H7 (cell line): ENCODE measurements around the gene RBKS. TPM values are rescaled to one million over a fixed set of nuclear protein-coding genes. Genes with fewer than 3 reads are reported as not detected.
"Not testable (repeated sequence)": the region's sequence is repeated elsewhere in the genome, so short reads cannot be mapped to it uniquely, and the experiment has no call there.

Experiments used
- DNase-seq: peaks from one replicate; pipeline ENCODE4 v3.0.0; 2012
- H3K27me3 ChIP-seq: 2 replicates; pipeline ENCODE4 v1.6.0; 2011; ENCODE audit warnings: mild to moderate bottlenecking, low read length; ENCODE audit not compliant: control insufficient read depth, insufficient read depth
- H3K36me3 ChIP-seq: replicated peaks from 2 replicates; pipeline ENCODE4 v1.5.1; 2011; ENCODE audit warnings: low read length; ENCODE audit not compliant: control insufficient read depth, insufficient read depth
- H3K4me3 ChIP-seq: 2 replicates; pipeline ENCODE4 v1.5.1; 2011; ENCODE audit warnings: low read depth, mild to moderate bottlenecking, control low read depth, low read length, moderate library complexity; ENCODE audit not compliant: insufficient read depth
- total RNA-seq: library from RNA; depleted of rRNA; stranded (reverse); fragments of >200 nt; shearing (Covaris generic); gene quantifications from 2 replicates; pipeline ENCODE4 v1.2.3, GENCODE V29; 2014

Gene RBKS
- total RNA-seq, 1 experiment from 2014 or later: 1.7 TPM

DNA sequence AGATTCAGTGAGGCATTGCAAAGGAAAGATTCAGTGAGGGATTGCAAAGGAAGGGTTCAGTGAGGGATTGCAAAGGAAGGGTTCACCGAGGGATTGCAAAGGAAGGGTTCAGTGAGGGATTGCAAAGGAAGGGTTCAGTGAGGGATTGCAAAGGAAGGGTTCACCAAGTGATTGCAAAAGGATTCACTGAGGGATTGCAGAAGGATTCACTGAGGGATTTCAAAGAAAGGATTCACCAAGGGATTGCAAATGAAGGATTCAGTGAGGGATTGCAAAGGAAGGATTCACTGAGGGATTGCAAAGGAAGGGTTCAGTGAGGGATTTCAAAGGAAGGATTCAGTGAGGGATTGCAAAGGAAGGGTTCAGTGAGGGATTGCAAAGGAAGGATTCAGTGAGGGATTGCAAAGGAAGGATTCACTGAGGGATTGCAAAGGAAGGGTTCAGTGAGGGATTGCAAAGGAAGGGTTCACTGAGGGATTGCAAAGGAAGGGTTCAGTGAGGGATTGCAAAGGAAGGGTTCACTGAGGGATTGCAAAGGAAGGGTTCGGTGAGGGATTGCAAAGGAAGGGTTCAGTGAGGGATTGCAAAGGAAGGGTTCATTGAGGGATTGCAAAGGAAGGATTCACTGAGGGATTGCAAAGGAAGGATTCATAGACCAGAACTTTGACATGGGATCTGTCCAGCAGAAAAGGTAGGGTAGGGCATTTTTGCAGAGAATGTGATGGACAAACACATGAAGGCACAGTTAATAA lies 141.2 kb downstream of the RBKS start:
- not testable (repeated sequence) for H3K36me3 ChIP-seq, H3K27me3 ChIP-seq, H3K4me3 ChIP-seq, DNase-seq

DNA sequence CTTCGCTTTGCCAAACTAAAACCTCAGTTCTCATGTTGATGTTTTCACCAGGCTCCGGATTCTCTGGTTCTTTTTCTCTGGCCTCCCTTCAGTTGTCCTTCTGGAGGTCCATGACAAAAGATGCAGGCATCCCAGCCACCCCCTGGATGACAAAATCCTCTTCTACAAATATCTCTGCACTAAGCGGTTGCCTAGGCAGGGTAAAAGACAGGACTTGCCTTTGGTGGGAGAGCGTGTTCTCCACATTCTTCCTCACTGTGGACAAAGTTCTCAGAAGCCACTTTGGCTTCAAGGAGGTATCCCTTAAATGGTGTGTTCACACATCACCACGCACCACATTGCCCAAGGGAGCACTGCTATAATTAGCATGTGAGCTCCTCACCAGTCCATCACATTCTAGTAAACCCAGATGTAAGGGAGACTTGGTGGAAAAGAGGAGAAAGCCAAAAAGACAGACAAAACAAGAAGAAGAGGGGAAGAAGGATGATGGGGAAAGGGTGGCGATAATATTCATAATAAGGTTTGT lies 142.3 kb downstream of the RBKS start:
- H3K36me3 ChIP-seq: no peaks in the 10 kb centered on the region
- no peak for DNase-seq
- no peaks in the 10 kb centered on the region for H3K27me3 ChIP-seq
- no peak overlapping the region for H3K4me3 ChIP-seq

DNA sequence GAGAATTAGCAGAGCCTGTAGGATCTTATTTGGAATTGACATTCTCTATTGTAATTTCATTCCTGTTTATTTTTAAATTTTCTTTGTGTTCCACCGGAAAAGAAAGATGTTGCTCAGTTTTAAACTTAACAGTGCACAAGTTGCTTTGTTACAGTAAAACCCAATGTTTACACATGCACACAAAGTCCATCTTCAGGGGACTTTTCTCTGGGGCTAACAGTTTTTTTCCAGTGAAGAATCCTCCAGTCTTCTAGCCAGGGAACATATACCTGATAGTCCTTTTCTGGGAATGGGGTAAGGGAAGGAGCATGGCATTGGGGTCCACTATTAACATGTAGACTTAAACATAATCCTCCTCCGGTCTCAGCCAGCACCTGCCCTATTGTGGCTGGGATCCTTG lies 143.9 kb downstream of the RBKS start:
- Histone ChIP-seq H3K36me3 (no peaks in the 10 kb centered on the region), H3K27me3 (no peaks in the 10 kb centered on the region), H3K4me3 (no peak overlapping the region)
- no peak for DNase-seq

DNA sequence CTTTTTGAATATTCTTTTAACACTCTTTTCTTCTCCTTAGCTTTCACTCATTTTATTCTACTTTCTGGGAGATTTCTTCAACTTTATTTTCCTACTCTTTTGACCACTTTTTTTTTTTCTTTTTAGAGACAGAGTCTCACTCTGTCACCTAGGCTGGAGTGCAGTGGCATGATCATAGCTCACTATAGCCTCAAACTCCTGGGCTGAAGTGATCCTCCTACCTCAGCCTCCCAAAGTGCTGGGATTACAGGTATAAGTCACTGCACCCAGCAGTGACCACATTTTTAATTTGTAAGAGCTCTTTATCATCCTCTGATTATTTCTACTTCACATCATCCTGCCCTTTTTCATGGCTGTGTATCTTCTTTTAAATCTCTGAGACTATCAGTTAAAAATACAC lies 144.7 kb downstream of the RBKS start:
- H3K36me3 ChIP-seq, DNase-seq, H3K27me3 ChIP-seq, H3K4me3 ChIP-seq: not testable (repeated sequence)

DNA sequence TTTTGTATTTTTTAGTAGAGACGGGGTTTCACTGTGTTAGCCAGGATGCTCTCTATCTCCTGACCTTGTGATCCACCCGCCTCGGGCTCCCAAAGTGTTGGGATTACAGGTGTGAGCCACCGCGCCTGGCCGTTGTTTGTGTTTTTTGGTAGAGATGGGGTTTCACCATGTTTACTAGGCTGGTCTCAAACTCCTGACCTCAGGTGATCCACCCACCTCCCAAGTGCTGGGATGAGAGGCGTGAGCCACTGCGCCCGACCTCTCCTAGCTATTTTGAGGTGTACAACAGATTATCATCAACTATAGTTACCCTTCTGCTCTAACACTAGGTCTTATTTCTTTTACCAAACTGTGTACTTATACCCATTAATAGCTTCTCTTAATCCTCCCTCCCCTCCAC lies 147.6 kb downstream of the RBKS start:
- H3K27me3 ChIP-seq: no peaks in the 10 kb centered on the region
- DNase-seq: no peak
- no peaks in the 10 kb centered on the region for H3K36me3 ChIP-seq

DNA sequence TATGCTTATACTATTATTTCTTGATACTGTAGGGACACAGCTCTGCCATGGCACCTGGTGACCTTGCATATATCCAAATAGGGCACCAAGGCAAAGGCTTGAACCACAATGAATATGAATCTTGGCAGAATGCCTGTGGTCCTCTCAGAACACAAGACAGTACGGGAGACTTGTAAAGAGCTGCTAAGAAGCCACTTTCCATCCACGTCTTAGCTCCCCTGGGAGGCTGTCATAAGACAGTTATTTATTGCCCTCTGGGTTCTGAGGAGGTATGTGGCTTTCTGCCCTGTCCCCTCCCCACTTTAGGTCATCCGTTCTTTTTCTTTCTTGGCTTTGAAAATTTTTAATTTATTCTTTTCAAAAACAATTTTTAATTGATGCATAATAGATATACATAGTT lies 148.5 kb downstream of the RBKS start:
- H3K4me3 ChIP-seq: no peak overlapping the region
- DNase-seq: no peak
- no peaks in the 10 kb centered on the region for H3K36me3 ChIP-seq
- no peaks in the 10 kb centered on the region for H3K27me3 ChIP-seq

More for the DNA sequence above, 147.6 kb downstream of the RBKS start:
- H3K4me3 ChIP-seq: no peak overlapping the region

DNA sequence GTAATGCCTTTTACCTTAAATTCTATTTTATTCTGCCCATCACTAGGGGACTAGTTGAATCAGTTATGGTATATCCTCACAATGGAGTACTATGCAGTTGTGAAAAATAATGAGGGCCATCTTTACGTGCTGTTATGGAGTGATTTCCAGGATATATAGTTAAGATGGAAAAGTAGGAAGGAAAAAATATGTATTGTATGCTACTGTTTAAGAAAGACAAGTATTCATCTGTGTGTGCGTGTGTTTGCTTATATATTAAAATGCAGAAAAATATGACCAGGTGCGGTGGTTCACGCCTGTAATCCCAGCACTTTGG lies 151.2 kb downstream of the RBKS start:
- no peak overlapping the region for H3K4me3 ChIP-seq
- no peak for DNase-seq
- no peaks in the 10 kb centered on the region for H3K36me3 ChIP-seq
- H3K27me3 ChIP-seq: no peaks in the 10 kb centered on the region

DNA sequence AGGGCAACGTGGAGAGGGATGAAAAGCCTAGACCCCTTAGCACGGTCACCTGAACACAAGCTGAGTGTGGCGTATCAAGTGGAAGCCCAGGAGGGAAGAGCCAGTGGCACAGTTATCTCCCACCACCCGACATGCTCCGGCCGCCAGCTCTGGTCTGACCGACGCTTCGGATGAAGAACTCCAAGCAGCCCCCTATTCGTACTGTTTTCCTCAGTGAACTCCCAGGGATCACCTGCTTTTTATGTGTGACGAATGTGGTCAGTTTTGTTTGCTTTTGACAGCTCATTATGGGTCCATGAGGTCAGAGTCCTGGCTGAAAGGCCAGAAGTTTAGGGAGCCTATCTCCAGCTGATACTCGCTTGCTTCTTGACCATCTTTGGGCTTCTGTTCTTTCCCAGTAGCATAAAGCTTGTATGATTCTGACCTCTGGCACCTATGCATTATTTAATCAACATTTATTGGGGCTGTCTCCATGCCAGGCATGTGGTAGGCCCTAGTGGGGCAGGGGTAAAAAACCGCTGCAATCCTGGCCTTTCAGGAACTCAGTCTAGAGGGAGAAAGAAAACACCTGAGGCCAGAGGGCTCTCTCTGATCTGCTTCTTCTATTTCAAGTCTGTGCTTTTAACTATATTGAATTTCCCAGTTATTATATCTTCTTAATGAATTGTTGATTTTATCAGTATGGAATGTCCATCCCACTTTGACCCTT lies 151.7 kb downstream of the RBKS start:
- Histone ChIP-seq H3K4me3 (no peak overlapping the region), H3K27me3 (no peaks in the 10 kb centered on the region), H3K36me3 (no peaks in the 10 kb centered on the region)
- no peak for DNase-seq

DNA sequence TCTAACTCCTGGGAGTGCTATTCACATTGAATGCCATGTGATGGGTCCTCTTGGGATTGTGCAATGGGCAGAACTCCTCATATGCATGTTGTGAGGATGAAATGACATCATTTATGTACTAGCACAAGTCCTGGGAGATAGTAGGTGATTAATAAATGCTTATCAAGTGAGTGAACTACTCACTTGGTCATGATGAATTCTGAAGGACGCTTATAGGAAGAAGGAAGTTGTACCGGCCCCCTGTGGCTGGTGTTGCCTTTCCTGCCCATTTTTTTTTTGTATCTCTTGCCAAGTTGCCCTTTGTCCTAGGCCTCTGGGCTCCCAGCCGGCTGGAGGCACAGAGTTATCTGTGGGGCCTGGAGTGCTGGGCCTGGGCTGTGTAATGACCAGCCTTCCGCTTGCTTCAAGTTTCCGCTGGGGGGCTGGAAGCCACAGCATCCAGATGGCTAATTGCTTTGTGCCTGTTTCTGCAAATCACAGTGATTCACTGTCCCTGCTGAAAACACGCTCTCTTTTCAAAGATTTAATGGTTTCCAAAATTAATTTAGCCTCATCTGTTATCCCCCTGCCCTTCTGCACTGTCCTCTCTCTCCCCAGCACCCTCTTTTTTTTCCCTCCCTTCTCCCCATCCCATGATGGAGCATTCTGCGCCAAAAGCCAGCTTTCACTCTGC lies 152.4 kb downstream of the RBKS start:
- no peaks in the 10 kb centered on the region for H3K36me3 ChIP-seq
- no peaks in the 10 kb centered on the region for H3K27me3 ChIP-seq
- DNase-seq: no peak
- H3K4me3 ChIP-seq: no peak overlapping the region

DNA sequence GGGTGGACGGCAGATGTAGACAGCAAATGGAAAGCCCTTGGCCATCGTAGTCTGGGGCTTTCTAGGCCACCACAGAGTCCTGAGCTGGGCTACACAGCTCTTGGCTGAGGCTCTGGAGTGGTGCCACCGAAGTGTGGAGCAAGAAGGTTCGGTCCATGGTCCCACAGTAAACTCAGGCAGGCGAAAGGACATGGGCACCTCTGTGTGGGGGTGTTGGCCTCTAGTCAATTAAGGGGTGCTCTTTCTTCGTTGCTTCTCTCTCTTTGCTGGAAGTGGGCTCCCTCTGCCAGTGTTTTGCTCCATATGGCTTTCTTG lies 153.3 kb downstream of the RBKS start:
- no peaks in the 10 kb centered on the region for H3K27me3 ChIP-seq
- no peaks in the 10 kb centered on the region for H3K36me3 ChIP-seq
- no peak overlapping the region for H3K4me3 ChIP-seq
- no peak for DNase-seq

DNA sequence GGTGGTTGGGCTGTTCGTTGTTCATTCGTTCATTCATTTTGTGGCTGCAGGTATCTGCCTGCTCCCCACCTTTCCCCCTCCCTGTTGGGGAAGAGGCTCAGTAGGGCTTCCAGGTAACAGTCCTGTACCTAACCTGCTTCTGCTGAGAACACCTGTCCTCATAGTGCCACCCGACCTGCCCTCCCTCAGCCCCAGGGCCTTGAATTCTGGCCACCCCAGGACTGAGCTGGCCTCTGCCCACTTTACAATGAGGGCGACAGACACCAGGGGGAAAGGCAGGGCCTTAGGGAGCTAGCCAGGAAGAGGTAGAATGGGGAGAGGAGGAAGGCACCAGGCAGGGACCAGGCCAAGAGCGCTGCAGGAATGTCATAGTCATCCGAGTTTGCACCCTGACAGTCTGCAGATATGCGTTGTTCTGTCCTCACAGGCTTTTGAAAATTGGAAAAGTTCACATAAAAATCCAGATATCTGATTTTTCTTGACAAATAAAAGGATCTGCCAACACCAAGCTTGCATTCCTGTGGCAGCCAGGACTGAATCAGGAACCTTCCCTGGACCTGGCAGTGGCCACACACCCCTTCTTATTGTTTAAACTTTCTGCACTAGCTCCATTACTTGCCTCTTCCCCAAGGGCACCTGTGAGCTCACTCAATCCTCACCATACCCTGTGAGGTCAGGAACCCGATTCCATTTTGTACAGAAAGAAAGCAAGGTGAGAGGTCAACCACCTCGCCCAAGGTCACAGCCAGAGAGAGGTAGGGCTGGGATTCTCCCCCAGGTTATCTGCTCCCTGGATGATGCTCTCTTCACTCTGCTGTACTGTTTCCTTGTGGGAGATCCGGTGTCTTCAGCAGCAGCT lies 153.9 kb downstream of the RBKS start:
- Histone ChIP-seq H3K27me3 (no peaks in the 10 kb centered on the region), H3K4me3 (0 out of 2 replicates have a peak overlapping the region, but pooled peaks have one; percentile 71), H3K36me3 (no peaks in the 10 kb centered on the region)
- DNase-seq: no peak

DNA sequence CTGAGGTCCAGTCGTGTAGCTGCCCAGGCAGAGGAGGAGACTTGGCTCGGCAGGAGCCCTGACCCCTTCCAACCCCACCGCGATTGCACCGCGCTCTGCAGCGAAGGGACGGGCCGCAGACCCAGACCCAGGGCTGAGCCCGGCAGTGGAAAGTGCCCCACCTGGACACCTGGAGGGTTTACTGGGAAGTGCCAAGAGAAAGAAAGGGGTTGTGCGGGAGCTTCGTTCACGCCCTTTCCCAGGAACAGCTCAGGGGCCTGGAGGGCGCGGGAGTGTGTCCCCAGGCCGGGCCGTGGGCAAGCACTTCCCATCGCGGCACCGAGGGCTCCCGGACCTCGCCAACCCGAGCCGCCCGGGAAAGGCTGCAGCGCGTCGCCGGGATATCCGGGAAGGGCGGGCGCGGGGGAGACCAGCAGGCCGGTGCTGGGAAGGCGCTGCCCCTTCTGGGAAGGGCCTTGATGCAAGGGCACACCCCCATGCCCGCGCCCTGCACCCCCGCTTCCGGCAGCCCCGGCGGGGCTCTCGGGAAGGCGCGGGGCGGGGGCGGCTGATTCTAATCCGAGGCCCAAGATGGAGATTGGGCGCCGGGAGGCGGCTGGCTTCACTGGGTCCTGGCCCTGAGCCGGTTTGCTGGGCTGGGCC lies 154.8 kb downstream of the RBKS start:
- Histone ChIP-seq H3K27me3 (no peaks in the 10 kb centered on the region), H3K4me3 (peak overlapping the region; percentile 71), H3K36me3 (no peaks in the 10 kb centered on the region)
- peak; percentile 93 for DNase-seq

DNA sequence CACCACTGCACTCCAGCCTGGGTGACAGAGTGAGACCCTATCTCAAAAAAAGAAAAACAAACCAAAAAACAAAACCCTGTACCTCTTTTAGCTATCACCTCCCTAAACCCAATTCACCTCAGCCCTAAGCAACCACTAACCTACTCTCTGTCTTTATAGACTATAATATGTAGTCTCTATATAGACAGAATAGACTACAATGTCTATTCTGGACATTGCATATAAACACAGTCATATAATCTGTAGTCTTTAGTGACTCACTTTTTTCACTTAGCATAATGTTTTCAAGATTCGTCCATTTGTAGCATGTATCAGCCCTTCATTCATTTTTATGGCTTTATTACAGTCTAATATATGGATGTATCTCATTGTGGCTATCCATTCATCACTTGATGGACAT lies 155.9 kb downstream of the RBKS start:
- no peak for DNase-seq
- H3K27me3 ChIP-seq: no peaks in the 10 kb centered on the region
- no peaks in the 10 kb centered on the region for H3K36me3 ChIP-seq
- no peak overlapping the region for H3K4me3 ChIP-seq
